Omental fat pad (tissue), 4 donors: ENCODE measurements around the gene CMC2. TPM values are rescaled to one million over a fixed set of nuclear protein-coding genes. Genes with fewer than 3 reads are reported as not detected.

Experiments used
- ATAC-seq: fragments of 150-250 bp; one replicate; pipeline ENCODE4 v1.9.1; 2016; ENCODE audit warnings: mild to moderate bottlenecking, moderate library complexity; ENCODE audit not compliant: low FRiP score
- DNase-seq: peaks from one replicate; pipeline ENCODE4 v3.0.0-alpha.2; 2019; ENCODE audit warnings: low spot score
- CTCF ChIP-seq, 3 donors: fragments of 450-650 bp; IDR thresholded peaks; one replicate each; pipeline ENCODE4 v1.5.1; 2016 to 2017; ENCODE audit warnings: antibody characterized with exemption in 3 of 3, mild to moderate bottlenecking in 3 of 3, moderate library complexity in 2 of 3
- total RNA-seq, 4 donors: library from RNA; depleted of rRNA; stranded (reverse); fragments of >200 nt; gene quantifications; one replicate each; pipeline ENCODE4 v1.1.0, GENCODE V29; 2016

The CMC2 gene
- total RNA-seq, 4 donors from 2014 or later: 32.9 to 43.5 (median 34.0) TPM

GRCh38 chr16:80990577-80990976, 16.1 kb downstream of the CMC2 start:
- DNase-seq (no peak), ATAC-seq (no peak)
- TF ChIP-seq CTCF (IDR thresholded peaks at IDR 0.05): no peak

DNA sequence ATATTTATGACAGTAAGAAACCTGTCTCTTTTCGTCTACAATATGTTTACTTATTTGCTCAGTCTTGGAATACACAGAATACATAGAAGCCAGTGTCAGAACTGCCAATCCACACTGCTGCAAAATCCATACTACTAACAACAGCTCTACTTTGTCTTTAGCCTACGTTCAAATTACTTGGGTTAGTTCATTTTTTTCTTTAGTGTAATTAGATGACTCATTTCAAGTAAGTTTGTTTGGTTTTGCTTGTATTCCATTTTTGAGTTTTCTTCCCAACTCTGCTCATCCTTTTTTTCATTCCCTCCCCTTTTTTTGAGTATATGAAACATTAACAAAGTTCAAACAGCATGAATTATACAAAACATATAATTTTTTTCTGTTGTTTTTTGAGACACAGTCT, 16.9 kb downstream of the CMC2 start:
- ATAC-seq: no peak
- no peak for DNase-seq
- TF ChIP-seq CTCF (IDR thresholded peaks at IDR 0.05): no peak

GRCh38 chr16:80988756-80989155, 17.9 kb downstream of the CMC2 start:
- DNase-seq (no peak), ATAC-seq (no peak)
- TF ChIP-seq CTCF (IDR thresholded peaks at IDR 0.05): no peak

GRCh38 chr16:80986557-80986956, 20.1 kb downstream of the CMC2 start:
- DNase-seq: no peak
- no peak for ATAC-seq
- TF ChIP-seq CTCF (IDR thresholded peaks at IDR 0.05): no peak

GRCh38 chr16:80985611-80986010, 21.1 kb downstream of the CMC2 start:
- DNase-seq: no peak
- no peak for TF ChIP-seq CTCF (IDR thresholded peaks at IDR 0.05)
- ATAC-seq: no peak

- no peak for DNase-seq
- no peak for TF ChIP-seq CTCF (IDR thresholded peaks at IDR 0.05)
- ATAC-seq: no peak
These were observed 22.4 kb downstream of the CMC2 start for GRCh38 chr16:80984124-80984892.

- ATAC-seq (no peak), DNase-seq (no peak)
- TF ChIP-seq CTCF (IDR thresholded peaks at IDR 0.05): no peak
These were observed 24.0 kb downstream of the CMC2 start for GRCh38 chr16:80982646-80983045.
